DMS153 (cell line): ENCODE data around the gene NSMCE1.

Source experiments
- DNase-seq: peaks from one replicate; lab custom pipeline; 2025; lab: John Stamatoyannopoulos, UW

NSMCE1 gene

DNA sequence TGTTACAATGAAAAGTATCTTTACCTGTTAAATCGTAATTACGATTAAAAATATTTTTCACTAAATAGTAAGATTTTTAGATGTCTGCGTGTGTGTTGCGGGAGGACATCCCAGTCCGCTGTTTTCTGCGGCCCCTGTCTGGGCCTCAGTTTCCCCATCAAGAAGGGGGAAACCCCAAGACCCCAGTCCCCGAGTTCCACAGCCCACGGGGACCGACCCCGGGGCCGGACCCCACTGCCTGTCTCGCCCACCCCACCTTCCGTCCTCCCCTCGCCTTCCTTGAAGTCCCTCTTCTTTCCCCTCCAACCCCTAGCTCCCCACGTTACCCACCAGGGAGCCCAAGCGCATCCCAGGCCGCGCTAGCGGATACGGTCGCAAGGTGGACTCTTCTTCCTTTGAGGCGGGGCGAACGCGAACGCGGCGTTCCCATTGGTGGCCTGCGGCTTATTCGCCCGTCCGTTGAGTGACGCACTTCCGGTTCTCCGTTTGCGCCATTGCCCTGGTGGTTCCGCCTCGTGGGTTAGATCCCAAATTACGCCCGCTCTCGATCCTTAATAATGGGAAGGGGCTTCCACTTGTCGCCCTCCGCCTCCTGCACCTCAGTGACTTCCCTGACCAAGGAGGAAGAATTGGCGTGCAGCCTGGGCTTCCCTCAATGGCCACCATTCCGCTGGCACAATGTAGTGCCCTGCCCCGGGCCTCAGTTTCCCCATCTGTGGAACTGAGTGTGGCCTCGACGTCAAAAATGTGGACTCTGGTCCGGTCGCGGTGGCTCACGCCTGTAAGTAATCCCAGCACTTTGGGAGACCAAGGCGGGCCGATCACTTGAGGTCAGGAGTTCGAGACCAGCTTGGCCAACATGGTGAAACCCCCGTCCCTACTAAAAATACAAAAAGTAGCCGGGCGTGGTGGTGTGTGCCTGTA, at the start of gene NSMCE1:
TSS of gene NSMCE1 (minus strand) at position 397 of the 924 bp plus-strand sequence. CDS start 11,202 bp downstream, outside the sequence.
- DNase-seq: peak; percentile 87

DNA sequence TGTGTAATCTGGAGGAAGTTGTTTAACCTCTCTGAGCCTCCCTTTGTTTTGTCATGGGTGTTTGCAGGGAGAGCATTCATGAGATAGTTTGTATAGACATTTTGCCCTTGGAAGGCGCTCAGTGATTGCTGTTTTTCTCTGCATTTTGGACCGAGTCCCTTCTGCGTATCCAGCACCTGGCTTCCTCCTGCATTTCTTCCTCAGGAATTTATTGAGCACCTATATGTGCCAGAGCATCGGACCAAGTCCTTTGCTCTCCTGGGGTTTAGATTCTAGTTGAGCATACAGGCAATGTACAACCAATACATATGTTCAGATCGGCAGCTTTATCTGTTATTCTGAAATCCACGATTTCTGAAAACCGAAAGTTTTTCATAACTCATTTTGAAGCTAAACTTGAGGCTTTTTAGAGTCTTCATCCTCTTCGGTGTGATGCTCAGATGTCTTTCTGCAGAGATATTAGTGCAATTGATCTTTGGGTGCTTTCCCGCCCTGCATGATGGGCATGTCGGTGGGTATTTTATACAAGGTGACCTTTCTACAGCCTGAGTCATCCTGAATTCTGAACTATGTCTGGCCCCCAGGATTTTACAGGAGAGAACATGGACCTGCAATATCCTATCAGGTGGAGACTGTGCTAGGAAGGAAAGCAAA, 49.3 kb upstream of the NSMCE1 start:
- DNase-seq: no peak

DNA sequence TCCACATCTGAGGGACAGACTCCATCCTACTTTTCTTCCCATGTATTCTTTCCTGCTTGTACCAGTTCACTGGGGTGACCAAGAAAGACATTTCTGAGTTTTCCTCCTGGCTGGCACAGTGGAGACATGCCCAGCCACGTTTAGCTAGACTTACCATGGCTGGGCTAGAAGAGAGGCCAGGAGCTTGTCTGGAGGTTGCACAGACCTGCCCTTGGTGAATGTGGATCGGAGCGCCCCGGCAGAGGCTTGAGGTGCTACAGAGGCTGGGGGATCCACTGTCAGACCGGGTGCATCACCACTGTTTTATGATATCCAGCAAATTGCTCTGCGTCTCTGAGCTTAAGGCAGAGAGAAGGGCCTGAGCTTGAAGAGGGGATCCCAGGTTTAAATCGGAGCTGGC, 48.7 kb upstream of the NSMCE1 start:
- DNase-seq: no peak

DNA sequence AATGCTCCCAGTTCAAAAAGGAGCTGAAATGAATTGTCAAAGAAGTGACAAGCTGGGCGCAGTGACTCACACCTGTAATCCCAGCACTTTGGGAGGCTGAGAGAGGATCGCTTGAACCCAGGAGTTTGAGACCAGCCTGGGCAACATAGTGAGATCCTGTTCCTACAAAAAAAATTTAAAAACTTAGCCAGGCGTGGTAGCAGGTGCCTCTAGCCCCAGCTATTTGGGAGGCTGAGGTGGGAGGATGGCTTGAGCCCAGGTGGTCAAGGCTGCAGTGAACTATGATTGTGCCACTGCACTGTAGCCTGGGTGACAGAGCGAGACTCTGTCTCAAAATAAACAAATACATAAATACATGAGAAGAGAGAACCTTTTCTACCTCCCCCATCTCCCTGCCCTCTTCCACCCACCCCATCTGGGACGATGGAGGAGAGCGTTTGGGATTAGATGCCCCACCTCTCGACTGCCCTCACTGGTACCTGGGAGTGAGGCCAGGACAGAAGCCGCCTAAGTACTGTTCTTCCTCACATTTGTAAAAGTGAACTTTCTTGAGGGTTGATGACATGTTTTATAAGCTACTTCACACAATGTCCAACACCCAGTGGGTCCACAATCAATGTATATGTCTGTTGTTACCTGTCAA, 47.6 kb upstream of the NSMCE1 start:
- no peak for DNase-seq

- no peak for DNase-seq
These were observed 46.9 kb upstream of the NSMCE1 start for GRCh38 chr16:27315333-27316037.

DNA sequence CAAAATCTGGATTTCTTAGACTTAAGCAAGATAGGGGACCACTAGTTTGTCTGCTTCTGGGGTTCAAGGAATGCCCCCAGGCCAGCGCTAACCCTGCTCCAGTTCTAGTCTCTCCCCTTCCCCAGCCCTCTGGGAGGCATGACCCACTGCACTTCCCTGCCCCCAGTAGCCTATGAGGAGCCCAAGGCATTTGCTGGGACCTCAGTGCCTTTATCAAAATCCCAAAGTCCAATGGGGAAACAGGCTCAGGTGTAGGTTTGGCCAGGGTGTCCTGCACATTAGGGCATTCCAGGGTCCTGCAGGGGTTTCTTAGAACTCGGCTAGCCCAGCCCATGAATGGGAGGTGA, 46.4 kb upstream of the NSMCE1 start:
- DNase-seq: no peak

DNA sequence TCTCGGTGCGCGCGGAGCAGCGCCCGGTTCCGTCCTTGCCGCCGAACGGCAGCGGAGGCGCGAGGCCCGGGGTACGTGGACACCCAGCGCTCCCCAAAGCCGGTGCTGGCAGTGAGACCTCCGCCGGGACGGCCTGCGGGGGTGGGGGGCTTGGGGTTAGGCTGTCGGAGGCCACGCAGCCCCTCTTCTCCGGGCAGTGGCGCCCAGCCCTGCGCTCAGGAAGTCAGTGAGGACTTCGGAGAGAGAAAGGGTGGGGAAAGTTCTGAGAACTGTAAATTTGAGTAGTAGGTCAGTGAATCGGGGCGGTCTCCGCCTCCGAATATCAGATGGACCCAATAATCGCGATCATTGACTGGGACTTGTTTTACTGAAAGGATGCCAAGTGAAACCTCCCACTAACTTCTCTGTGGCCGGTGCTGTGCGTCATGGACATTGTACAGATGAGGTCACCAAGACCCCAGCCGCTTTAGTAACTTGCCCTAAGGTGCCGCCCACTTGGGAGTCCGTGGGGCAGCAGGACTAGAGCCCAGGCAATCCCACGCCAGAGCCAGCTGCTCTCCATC, 45.7 kb upstream of the NSMCE1 start:
- DNase-seq: no peak

GRCh38 chr16:27313422-27314160, 45.0 kb upstream of the NSMCE1 start, which contains the start of gene IL4R:
IL4R (plus strand) TSS chr16:27313974; CDS start chr16:27340204, 26,230 bp downstream.
- no peak for DNase-seq

DNA sequence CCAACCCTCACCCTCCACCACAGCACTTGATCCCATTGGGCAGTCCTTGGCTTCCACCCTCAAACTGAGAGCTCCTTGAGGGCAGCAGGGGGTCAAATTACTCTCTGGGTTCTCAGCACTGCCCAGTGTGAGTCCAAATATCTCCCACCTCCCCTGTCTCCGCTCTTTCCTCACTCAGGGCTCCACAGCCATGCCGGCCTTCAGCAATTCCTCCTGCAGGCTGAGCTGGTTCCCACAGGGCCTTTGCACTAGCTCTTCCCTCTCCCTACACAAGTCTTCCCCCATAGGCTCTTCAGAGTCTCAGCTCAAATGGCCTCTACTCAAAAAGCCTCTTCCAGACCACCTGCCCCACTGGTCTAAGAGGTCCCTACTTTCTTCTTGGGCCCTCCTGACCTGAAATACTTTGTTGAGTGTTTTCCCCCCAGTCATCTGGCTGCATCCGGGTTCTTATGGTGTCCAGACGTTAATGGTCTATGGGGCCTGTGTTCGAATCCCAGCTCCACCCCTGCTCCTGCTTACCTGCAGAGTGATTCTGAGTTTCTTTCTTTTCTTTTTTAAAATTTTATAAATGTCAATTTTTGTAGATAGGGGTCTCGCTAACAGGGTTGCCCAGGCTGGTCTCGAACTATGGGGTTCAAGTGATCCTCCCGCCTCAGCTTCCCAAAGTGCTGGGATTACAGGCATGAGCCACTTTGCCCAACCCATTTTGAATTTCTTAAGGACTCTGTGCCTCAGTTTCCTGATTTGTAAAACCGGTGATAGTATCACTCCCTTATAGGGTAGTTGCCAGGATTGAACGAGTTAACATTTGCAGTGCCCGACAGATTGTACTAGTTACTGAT, 44.2 kb upstream of the NSMCE1 start:
- DNase-seq: no peak

- no peak for DNase-seq
These were observed 43.3 kb upstream of the NSMCE1 start for GRCh38 chr16:27311897-27312303.

- DNase-seq: no peak
These were observed 42.9 kb upstream of the NSMCE1 start for GRCh38 chr16:27311448-27311830.

DNA sequence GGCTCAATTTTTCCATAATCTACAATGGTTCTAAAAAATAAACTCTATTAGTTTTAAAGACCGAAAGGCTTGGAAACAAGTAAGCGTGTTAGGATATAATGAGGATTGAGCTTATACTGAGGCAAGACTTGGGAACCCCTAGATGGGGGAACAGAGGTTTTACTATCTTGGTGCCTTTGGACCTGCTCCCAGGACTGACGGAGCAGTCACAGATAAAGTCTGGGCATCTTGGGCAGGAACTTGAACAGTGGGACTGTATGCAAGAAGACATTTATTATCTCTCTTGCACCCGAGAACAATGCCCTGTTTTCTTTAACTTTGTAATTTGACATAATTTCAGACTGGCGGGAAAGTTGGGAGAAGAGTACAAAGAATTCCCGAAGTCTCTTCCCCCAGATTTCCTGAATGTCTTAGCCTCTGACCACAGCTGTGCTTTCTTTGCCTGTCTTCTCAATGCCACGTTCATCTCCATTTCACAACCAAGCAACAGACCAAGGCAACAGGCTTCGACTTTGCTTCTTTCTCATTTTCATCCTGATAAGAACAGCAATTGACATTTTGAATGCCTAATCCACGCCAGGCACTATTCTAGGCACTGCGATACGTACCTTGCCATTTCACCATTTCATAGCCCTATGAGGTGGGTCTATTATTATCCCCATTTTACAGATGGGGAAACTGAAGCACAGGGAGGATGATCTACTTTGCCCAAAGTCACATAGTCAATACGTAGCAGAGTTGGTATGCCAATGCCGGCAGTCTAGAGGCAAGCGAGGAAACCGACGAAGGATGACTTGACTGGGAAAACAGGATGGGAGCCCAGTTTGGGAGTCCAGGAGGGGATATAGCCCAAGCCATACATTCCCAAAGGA, 42.2 kb upstream of the NSMCE1 start:
- no peak for DNase-seq

GRCh38 chr16:27308792-27309191, 40.2 kb upstream of the NSMCE1 start:
- no peak for DNase-seq

DNA sequence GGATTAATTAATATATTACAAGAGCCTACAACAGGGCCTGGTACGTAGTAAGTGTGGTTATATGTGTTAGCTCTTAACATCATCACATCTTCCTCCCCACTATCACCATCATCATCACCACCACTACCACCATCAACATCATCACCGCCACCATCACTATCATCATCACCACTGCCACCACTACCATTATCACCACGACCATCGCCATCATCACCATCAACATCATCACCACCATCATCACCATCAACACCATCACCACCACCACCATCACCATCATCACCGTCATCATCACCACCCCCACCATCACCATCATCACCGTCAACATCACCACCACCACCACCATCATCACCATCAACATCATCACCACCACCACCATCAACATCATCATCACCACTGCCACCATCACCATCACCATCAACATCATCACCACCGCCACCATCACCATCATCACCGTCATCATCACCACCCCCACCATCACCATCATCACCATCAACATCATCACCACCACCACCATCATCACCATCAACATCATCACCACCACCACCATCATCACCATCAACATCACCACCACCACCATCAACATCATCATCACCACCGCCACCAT, 37.4 kb upstream of the NSMCE1 start:
- no peak for DNase-seq

DNA sequence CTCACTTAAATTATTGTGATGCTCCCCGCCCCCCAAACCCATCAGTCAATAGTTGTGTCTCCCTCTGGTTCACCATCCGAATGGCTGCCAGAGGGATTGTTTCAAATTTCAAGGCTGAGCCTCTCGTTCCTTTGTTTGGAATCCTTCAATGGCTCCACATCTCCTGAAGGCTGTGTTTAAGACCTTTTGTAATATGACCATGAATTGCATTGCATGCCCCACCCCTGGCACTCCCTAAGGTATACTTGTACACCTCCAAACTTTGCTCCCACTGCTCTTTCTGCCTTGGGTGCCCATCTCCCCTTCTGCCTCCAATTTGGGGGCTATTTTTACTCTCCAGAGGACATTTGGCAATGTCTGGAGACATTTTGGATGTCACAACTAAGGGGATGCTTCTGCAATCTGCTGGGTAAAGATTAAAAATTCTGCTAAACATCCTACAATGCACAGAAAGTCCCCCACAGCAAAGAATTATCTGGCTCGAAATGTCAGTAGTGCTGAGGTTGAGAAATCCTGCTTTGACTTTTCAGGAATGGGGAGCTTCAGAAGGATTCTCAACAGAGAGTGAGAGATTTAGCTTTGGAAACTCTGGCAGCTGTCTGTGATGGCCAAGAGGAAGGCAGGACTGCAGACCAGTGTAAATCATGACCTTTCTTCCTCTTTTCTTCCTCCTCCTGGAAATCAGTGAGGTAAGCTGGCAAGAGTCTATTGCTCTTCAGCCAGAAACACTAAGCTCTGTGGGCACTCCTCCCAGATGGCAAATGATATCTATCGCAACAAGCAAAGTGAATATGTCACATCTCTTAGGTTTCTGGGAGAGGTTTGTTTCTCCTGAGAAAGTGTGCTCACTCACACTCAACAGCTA, 36.5 kb upstream of the NSMCE1 start:
- DNase-seq: no peak

DNA sequence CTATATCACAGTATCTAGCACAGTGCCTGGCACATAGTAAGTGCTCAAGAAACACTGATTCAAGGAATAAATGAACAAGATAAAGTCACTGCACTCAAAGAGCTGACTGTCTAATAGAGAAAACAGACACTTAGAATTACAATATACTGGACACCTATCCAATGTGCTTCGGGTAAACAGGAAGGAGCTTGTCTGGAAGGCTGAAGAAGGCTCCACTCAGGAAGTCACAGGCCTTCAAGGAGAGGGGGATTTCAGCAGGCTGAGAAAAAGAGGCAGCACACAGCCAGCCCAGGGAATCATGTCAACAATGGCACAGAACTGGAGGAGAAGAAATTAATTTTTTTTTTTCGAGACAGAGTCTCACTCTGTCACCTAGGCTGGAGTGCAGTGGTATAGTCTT, 35.5 kb upstream of the NSMCE1 start:
- no peak for DNase-seq

GRCh38 chr16:27303256-27304100, 34.9 kb upstream of the NSMCE1 start:
- DNase-seq: no peak
